ENCODE data around the gene CCNI2.

GRCh38 chr5:132777209-132778069, 30.2 kb downstream of the CCNI2 start, which contains the start of gene SEPTIN8:
- TF ChIP-seq POLR2A (IDR thresholded peaks at IDR 0.05), result no peak
- TF ChIP-seq CTCF (IDR thresholded peaks at IDR 0.05), result no peak
